AG09319 (cell line): ENCODE results near the gene PANX2.

Experiments
- DNase-seq: peaks from one replicate; pipeline ENCODE4 v3.0.0-alpha.2; 2010; ENCODE audit warnings: low read depth; ENCODE audit errors: extremely low read depth
- TF ChIP-seq, protein P1 (sequence below): IDR thresholded peaks from 2 replicates; pipeline ENCODE4 v1.5.1; 2011; ENCODE audit warnings: low read depth, mild to moderate bottlenecking, inconsistent platforms, low read length, moderate library complexity

Gene PANX2

GRCh38 chr22:50222508-50222907, 52.0 kb downstream of the PANX2 start:
- TF ChIP-seq, protein P1, sequence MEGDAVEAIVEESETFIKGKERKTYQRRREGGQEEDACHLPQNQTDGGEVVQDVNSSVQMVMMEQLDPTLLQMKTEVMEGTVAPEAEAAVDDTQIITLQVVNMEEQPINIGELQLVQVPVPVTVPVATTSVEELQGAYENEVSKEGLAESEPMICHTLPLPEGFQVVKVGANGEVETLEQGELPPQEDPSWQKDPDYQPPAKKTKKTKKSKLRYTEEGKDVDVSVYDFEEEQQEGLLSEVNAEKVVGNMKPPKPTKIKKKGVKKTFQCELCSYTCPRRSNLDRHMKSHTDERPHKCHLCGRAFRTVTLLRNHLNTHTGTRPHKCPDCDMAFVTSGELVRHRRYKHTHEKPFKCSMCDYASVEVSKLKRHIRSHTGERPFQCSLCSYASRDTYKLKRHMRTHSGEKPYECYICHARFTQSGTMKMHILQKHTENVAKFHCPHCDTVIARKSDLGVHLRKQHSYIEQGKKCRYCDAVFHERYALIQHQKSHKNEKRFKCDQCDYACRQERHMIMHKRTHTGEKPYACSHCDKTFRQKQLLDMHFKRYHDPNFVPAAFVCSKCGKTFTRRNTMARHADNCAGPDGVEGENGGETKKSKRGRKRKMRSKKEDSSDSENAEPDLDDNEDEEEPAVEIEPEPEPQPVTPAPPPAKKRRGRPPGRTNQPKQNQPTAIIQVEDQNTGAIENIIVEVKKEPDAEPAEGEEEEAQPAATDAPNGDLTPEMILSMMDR: no peak

GRCh38 chr22:50224071-50224470, 53.5 kb downstream of the PANX2 start:
- TF ChIP-seq, protein P1: no peak
- DNase-seq: no peak

More at GRCh38 chr22:50222508-50222907, 52.0 kb downstream of the PANX2 start:
- no peak for DNase-seq

- TF ChIP-seq, protein P1: no peak
- no peak for DNase-seq
Observed at GRCh38 chr22:50225200-50225969, 54.9 kb downstream of the PANX2 start.

DNA sequence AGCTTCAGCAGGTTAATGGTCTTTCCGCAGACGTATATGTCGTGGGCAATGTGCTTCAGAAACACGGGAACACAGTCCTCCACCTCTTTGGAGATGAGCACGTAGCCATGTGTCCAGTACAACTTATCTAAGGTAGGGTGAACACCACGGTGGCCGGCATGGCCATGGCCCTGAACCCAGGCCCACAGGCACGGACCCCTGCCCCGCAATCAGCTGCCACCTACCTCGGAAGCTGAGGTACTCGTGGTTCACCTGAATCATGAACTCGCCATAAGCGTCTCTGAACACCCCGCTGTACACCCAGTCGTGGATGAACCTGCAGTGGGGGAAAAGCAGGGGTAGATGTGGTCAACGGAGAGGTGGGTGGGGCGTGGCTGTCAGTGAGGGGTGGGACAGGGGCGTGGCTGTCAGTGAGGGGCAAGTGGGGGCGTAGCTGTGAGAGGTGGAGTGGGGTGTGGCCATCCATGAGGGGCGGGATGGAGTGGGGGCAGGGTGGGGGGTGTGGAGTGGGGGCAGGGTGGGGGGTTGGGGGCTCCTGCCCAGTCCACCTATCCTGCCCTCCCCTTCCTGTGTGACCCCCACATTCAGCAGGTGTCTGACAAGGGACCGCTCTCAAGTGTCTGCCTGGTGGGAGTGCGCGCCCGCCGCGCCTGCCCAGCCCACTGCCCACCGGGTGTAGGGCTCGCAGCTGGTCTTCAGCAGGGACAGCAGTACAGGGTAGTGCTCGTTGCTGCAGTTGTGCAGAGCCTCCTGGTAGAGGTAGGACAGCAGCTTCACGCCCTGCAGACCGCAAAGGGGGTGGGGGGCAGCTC, 55.7 kb downstream of the PANX2 start:
- no peak for DNase-seq
- TF ChIP-seq, protein P1: no peak

DNA sequence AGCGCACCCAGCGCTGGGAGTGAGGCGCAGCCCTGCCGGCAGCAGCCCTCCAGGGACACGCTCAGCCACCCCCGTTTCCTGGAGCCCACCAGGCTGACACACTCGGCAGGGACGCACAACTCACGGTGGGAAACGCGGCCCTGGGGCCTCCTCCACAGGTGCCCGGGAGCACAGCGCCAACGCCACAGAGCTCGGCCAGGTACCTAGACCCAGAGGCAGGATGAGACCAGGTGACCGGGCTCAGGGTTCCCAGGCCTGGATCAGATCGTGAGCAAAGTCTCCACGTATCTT, 56.3 kb downstream of the PANX2 start:
- no peak for DNase-seq
- TF ChIP-seq, protein P1: no peak

GRCh38 chr22:50227579-50228215, 57.2 kb downstream of the PANX2 start:
- TF ChIP-seq, protein P1: no peak
- no peak for DNase-seq

DNA sequence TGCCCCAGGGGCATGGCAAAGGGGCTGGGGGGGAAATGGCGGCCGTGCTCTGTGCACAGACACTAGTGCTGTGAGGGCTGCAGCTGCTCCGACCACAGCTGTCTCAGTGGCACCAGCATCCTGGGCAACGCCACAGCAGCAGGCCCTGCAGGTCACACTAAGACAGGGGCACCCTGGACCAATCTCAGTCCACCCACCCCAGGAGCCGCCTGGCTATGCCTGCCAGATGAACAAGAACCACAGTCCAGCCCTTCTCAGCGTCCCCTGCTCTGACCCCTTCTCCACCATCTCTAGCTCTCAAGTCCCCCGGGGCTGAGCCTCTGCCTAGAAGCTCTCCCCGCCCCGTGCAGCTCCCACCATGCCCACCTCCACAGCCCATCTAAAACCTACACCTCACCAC, 57.8 kb downstream of the PANX2 start:
- TF ChIP-seq, protein P1: no peak
- DNase-seq: no peak
